Esophagus squamous epithelium (tissue), 4 donors: ENCODE results near the gene TSKS.

ENCODE experiments used
- CTCF ChIP-seq, 6 experiments: fragments of 450-650 bp in 4 of 6; fragments of 200-600 bp in 2 of 6; sonication (generic) in 2 of 6; IDR thresholded peaks; one replicate each; pipeline ENCODE4 v1.5.1; 2016 to 2019; ENCODE audit warnings: antibody characterized with exemption in 6 of 6, mild to moderate bottlenecking in 4 of 6, moderate library complexity in 4 of 6
- POLR2A ChIP-seq, 4 donors: fragments of 450-650 bp; IDR thresholded peaks; one replicate each; pipeline ENCODE4 v1.6.1; 2017; ENCODE audit warnings: antibody characterized with exemption in 4 of 4, mild to moderate bottlenecking in 4 of 4, moderate library complexity in 3 of 4

- TF ChIP-seq CTCF (IDR thresholded peaks at IDR 0.05), result peak in 1 of 6 experiments; percentile 11
- no peak for TF ChIP-seq POLR2A (IDR thresholded peaks at IDR 0.05)
These were observed 72.9 kb downstream of the TSKS start for GRCh38 chr19:49690079-49690655.
